ENCODE results near the gene CCL17.
"Not testable (repeated sequence)": the region's sequence is repeated elsewhere in the genome, so short reads cannot be mapped to it uniquely, and the experiment has no call there.

Gene CCL17

DNA sequence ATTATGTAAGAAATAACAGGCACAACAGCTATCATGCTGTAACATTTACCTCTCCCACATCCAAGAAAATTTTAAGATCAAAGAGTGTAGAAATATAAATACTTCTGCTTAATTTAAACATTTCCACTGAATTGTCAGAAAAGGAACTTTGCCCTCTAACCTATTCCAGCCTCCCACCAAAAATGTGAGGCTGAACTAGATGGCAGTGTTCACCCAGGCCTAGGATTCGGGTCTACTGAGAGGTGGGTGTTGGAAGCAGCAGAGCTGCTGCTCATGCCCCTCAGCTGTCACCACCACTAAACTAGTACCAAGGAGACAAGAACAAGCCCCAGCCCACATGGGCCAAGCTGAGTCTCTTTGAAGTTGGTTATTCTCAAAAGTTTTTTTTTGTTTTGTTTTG, 31.3 kb downstream of the CCL17 start:
- no peak for DNase-seq

DNA sequence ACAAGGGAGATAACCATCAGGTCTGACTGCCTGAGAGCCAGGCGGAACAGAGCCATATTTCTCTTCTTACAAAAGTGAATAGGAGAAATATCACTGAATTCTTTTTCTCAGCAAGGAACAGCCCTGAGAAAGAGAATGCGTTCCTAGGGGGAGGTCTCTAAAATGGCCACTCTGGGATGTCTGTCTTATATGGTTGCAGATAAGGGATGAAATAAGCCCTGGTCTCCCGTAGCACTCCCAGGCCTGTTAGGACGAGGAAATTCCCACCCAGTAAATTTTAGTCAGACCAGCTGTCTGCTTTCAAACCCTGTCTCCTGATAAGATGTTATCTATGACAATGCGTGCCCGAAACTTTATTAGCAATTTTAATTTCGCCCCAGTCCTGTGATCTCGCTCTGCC, 35.4 kb downstream of the CCL17 start:
- not testable (repeated sequence) for DNase-seq

DNA sequence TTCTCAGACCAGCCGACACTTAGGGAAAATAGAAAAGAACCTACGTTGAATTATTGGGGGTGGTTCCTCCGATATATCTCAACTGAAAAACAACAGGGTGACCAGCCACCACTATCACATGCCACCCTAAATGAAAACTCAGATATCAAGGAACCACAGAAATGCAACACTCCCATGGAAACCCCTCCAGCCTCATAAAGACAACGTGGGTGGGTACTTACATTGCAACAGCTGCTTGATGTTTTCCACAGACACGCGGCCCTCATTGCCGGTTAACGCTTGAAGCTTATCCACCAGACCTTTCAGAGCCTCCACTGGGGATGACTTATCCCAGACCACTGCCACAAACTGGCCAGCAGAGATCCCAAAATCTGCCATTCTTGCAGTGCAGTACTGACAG, 36.0 kb downstream of the CCL17 start:
- DNase-seq = not testable (repeated sequence)

DNA sequence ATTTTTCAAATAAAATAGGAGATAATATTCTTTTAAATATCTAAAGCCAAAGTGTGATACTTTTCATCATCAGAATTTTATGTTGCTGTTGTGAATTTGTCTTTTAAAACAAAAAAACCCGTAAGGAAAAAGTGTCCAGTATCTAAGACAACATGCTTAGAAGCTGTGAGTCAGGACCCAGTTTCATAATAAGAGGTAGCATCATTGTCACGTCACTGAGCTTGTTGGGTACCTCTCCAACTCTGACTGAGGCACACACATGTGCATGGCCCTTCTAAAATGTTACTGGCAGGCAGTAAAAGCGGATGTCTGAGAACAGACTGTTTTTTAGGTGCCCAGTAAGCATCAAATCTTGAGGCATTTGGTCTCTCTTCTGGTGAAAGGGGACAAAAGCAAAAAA, 40.1 kb downstream of the CCL17 start:
- peak; percentile 11 for DNase-seq

DNA sequence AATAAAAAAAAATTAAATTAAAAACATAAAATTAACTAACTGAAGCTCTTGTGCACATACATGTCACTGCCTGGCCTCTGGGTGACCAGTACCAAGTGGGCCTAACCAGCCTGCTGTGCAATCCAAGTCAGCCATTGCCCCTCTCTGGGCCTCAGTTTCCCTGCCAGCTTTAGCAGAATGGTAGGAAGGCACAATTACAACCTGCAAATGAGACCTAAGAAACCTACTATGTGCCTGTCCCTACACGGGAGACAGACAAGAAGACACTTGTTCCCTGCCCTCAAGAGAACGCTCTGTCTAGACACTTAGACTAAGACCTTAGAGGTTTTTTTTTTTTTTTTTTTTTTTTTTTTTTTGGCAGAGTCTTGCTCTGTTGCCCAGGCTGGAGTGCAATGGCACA, 40.9 kb downstream of the CCL17 start:
- no peak for DNase-seq

DNA sequence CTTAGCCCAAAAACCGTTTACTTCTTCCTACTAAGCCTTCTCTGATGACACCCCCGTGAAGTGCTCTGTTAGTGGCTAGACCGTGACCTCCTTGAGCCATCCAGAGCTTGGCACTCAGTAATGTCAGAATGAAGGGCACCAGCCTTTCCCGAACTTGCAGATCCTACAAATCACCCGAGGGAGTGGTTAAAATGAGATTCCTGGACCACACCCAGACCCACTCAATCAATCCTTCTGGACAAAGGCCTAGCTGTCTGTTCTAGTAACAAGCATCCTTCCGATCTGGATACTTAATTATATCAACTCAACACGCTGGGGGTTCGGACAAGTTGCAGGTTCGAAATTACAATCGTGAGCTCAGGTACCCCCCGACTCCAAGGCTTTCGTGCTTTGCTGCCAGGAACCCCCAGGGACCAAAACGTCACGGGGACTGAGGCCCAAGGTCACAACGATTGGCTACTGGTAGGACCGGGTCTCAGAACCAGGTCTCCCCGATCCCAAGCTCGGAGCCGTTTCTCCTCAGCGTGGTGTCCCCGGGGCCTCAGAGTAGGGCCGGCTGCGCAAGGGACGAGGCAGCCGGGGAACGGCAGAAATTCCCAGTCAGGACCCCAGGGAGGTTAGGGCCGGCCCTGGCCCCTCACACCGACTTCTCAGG, 42.1 kb downstream of the CCL17 start:
- DNase-seq = peak; percentile 29

DNA sequence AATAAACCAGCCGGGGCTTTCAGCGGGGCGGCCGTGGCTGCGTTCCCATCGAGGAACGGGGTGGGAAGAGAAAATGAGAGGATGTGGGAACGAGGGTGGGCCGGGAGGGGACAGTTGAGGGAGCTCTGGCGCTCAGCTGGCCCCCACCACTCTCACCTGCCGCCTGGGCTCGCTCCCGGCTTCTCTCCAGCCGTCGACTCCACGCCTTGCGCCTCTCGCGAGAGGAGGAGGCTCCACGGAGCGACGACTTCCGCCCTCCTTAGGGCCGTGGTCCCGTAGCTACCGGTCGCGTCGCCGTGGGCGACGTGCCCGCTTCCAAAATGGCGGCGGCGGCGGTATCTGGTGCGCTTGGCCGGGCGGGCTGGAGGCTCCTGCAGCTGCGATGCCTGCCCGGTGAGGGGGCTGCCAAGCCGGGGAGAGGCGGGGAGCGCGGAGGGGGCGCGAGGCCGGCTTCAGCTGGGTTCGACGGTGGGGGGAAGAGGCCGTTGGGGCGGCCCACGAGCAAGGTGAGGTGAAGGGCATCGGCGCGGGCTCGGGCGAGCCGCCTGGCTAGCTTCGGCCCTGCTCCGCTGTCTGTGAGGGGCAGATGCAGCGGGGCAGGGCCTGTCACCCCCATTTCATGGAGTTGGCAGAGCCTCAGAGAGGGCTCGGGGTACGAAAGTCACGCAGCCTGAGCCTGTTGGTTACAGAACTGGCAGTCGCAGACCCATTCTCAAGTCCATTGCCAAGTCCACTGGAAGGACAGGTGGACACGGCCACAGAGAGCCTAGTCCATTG, 42.8 kb downstream of the CCL17 start, which contains the start of the genes CIAPIN1 and COQ9:
Gene CIAPIN1 (minus strand): TSS at position 200 of the 777 bp plus-strand sequence. CDS start 6,457 bp downstream, outside the sequence.
Gene COQ9 (plus strand): TSS at position 294 of the 777 bp plus-strand sequence. CDS start 27 bp downstream, at position 321.
- peak; percentile 96 for DNase-seq

DNA sequence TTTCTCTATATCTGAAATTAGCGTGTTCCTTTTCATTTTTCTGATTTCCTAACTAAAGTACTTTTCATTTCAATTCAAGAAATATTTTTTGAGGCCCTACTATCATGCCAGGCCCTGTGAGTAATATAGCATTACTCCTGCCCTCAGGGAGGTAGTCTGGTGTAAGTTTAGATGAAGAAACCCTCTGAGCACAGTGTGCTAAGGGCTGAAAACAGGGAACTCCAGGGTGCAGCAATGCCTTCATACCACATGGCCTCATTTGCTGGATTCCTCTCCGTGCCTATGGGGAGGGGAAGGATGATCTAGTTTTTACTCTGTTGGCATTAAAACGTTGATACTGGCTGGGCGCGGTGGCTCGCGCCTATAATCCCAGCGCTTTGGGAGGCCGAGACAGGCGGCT, 47.5 kb downstream of the CCL17 start:
- no peak for DNase-seq

DNA sequence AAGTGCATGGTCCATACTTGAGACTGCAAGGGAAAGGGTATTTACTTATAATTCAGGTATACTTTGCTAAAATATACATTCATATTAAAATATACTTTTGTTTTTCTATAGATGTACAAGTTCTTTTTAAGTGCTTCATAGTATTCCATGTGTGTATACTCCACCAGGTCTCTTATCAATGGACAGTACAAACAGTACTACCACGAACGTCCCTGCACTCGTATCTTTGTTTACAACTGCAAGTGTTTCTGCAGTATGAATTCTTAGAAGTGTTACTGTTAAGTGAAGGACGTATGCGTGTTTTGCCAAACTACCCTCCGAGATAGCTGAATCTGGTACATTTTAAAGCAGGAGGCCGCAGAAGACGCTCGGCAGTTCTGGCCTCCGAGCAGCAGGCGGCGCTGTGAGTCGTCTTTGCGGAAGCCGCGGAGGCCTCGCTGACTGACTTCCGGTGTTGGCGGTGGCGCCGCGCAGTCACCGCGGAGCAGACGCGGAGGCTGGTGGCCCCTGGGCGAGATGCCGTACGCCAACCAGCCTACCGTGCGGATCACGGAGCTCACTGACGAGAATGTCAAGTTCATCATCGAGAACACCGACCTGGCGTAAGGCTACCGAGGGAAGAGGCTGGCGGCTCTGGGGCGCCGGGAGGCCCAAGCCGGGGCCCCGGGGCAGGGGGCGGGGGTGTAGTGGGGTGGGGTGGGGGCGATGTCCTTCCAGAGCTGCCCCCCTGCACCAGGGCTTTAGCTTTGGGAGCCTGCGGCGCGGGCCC, 57.8 kb downstream of the CCL17 start, which contains the start of gene POLR2C:
Gene POLR2C (plus strand): TSS at position 471 of the 769 bp plus-strand sequence. CDS start 46 bp downstream, at position 517.
- peak; percentile 93 for DNase-seq

DNA sequence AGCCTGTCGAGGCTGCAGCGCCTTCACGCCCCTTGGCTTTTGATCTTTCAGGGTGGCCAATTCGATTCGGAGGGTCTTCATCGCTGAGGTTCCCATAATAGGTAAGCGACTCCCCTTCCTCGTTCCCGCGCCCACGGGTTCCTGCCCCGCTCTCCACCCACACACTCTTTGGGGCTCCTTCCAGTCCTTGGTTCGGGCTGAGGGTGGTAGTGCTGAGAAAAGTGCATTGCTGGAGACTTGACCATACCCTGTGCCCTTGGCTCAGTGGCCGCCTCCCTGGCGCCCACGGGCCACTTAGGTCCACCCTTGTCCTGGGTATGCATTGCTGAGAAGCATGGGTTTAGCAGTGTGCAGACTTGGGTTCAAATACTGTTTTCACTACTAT, 58.4 kb downstream of the CCL17 start:
- no peak for DNase-seq

DNA sequence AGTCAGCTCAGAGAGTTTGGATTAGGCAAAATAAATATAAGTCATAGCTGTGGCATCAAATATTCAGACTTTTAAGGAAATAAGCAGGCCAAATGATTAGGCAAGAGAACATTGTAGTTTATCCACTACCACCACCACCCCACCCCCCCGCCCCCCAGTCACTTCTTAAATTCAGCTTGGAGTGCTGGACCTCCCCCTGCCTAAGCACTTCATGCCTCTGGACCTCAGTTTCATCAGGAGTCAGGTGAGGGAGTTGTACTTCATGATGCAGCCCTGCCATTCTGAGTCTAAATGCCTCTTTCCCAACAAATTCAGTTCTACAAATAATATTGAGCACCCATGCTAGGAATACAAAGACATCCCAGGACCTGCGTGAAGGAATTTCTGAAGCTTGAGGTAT, 60.0 kb downstream of the CCL17 start:
- DNase-seq = no peak
